SK-N-SH (cell line): ENCODE measurements around the gene INSYN1. TPM values are rescaled to one million over a fixed set of nuclear protein-coding genes. Genes with fewer than 3 reads are reported as not detected.
"Not testable (repeated sequence)": the region's sequence is repeated elsewhere in the genome, so short reads cannot be mapped to it uniquely, and the experiment has no call there.

Experiments used
- CTCF ChIA-PET: fragments of 300-600, 350-600 bp; formaldehyde crosslinking; extraction: SDS; loops from one replicate; lab custom pipeline; 2021; lab: Yijun Ruan, JAX
- POLR2A ChIA-PET: fragments of 350-600 bp; sonication (Branson Sonifier 250); formaldehyde crosslinking; extraction: SDS; loops from one replicate; lab custom pipeline; 2020; ENCODE audit warnings: antibody characterized with exemption, inconsistent platforms; lab: Yijun Ruan, JAX
- DNase-seq: peaks from one replicate; pipeline ENCODE4 v3.0.0; 2012
- H2AFZ ChIP-seq: fragments of 200-600 bp; sonication (generic); 2 replicates; pipeline ENCODE4 v1.8.1; 2016; ENCODE audit warnings: antibody characterized with exemption, mild to moderate bottlenecking, low read depth
- H3F3A ChIP-seq: fragments of 200-600 bp; sonication (generic); replicated peaks from 2 replicates; pipeline ENCODE3; 2016; ENCODE audit warnings: antibody characterized with exemption, mild to moderate bottlenecking; ENCODE audit not compliant: insufficient read depth
- H3K27ac ChIP-seq, 2 experiments: fragments of 200-500 bp in 1 of 2; fragments of 200-600 bp in 1 of 2; sonication (Bioruptor generic) in 1 of 2; sonication (generic), shearing (Covaris generic) in 1 of 2; 2 replicates each; pipeline versions ENCODE4 v1.5.1 to v1.6.1; 2014 to 2016; ENCODE audit warnings: low read depth in 2 of 2, inconsistent platforms in 1 of 2, low read length in 1 of 2, mild to moderate bottlenecking in 1 of 2, mixed read lengths in 1 of 2
- H3K27me3 ChIP-seq: fragments of 200-600 bp; sonication (generic), shearing (Covaris generic); 2 replicates; pipeline ENCODE4 v1.6.1; 2016; ENCODE audit warnings: mixed run types; ENCODE audit not compliant: insufficient read depth
- H3K36me3 ChIP-seq, 2 experiments: fragments of 200-500 bp in 1 of 2; fragments of 200-600 bp in 1 of 2; sonication (Bioruptor generic) in 1 of 2; sonication (generic) in 1 of 2; replicated peaks in 1 of 2; 2 replicates each; pipeline versions ENCODE3 to v1.5.1; 2014 to 2016; ENCODE audit warnings: low read length in 1 of 2, mild to moderate bottlenecking in 1 of 2; ENCODE audit not compliant: insufficient read depth in 2 of 2, control insufficient read depth in 1 of 2
- H3K4me1 ChIP-seq, 2 experiments: fragments of 200-500 bp in 1 of 2; fragments of 200-600 bp in 1 of 2; sonication (Bioruptor generic) in 1 of 2; sonication (generic), shearing (Covaris generic) in 1 of 2; 2 replicates each; pipeline versions ENCODE4 v1.5.1 to v1.6.1; 2014 to 2016; ENCODE audit warnings: low read depth in 1 of 2, low read length in 1 of 2, mixed run types in 1 of 2; ENCODE audit not compliant: insufficient read depth in 2 of 2, control insufficient read depth in 1 of 2
- H3K4me2 ChIP-seq: fragments of 200-600 bp; sonication (generic), shearing (Covaris generic); 2 replicates; pipeline ENCODE4 v1.6.1; 2017; ENCODE audit warnings: mixed run types
- H3K4me3 ChIP-seq, 2 experiments: fragments of 200-500 bp in 1 of 2; fragments of 200-600 bp in 1 of 2; sonication (Bioruptor generic) in 1 of 2; sonication (generic), shearing (Covaris generic) in 1 of 2; 2 replicates each; pipeline versions ENCODE4 v1.5.1 to v1.8.1; 2014 to 2016; ENCODE audit warnings: low read depth in 2 of 2, inconsistent platforms in 1 of 2, low read length in 1 of 2, mild to moderate bottlenecking in 1 of 2, mixed read lengths in 1 of 2, moderate library complexity in 1 of 2
- H3K79me2 ChIP-seq: fragments of 200-600 bp; sonication (generic); 2 replicates; pipeline ENCODE4 v1.8.1; 2017; ENCODE audit warnings: mild to moderate bottlenecking; ENCODE audit not compliant: insufficient read depth
- H3K9ac ChIP-seq: fragments of 200-600 bp; sonication (generic); 2 replicates; pipeline ENCODE4 v1.6.1; 2017; ENCODE audit warnings: mixed run types
- H3K9me2 ChIP-seq: fragments of 200-600 bp; sonication (generic); 2 replicates; pipeline ENCODE4 v1.6.1; 2017; ENCODE audit warnings: mixed run types
- H3K9me3 ChIP-seq: fragments of 200-600 bp; sonication (generic); 2 replicates; pipeline ENCODE4 v1.6.1; 2017; ENCODE audit warnings: mixed run types, mild to moderate bottlenecking, moderate library complexity
- H4K20me1 ChIP-seq: fragments of 200-600 bp; sonication (generic); 2 replicates; pipeline ENCODE4 v1.6.1; 2017; ENCODE audit warnings: mild to moderate bottlenecking, mixed run types; ENCODE audit not compliant: insufficient read depth
- WGBS: methylation state at CpG from one replicate; pipeline ENCODE4 v1.1.6; 2017; ENCODE audit warnings: low lambda C conversion rate; 5-methylcytosine and 5-hydroxymethylcytosine counted together
- polyA plus RNA-seq, 3 experiments: library from polyadenylated mRNA; depleted of rRNA; stranded (reverse); fragments of >200 nt; gene quantifications; 2 replicates each; pipeline ENCODE4 v1.2.3, GENCODE V29; 2012

The INSYN1 gene
- polyA plus RNA-seq, 1 of the 3 experiments (the other 2 are of a cell fraction): 3.7 TPM

DNA sequence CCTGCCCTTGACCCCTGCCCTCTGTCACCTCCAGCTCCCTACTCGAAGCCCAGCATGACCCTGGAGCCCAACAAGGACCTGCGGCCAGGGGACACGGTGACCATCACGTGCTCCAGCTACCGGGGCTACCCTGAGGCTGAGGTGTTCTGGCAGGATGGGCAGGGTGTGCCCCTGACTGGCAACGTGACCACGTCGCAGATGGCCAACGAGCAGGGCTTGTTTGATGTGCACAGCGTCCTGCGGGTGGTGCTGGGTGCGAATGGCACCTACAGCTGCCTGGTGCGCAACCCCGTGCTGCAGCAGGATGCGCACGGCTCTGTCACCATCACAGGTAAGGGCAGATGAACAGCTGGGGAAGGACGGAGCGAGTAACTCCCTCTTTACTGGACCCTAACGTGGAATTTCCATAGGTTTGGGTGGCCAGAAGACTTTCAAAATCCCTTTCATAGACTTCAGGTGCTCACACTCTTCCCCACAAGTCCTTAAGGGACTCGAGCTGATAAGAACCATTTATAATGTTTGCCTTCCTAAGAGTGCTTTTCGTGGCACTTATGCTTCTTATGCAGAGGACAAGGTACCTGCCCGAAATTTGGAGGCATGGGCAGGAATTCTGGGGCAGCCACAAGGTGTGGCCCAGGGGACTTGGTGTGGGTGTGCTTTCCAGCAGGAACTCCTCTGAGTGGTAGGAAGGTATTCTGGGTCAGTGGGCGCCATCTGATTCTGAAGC, 48.8 kb downstream of the INSYN1 start:
- CTCF ChIA-PET: interaction anchor here (0.5 to 15.0 kb wide), 59 partner anchors 9 to 438 kb away, joined by 3 to 418 read pairs (median 5); partner anchors contain the start of genes CD276, NPTN and TBC1D21

DNA sequence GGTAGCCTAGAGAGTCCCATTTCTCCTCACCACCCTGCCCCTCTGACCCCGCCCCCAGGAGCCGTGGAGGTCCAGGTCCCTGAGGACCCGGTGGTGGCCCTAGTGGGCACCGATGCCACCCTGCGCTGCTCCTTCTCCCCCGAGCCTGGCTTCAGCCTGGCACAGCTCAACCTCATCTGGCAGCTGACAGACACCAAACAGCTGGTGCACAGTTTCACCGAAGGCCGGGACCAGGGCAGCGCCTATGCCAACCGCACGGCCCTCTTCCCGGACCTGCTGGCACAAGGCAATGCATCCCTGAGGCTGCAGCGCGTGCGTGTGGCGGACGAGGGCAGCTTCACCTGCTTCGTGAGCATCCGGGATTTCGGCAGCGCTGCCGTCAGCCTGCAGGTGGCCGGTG, 49.5 kb downstream of the INSYN1 start:
- H3K4me2 ChIP-seq, H3K27me3 ChIP-seq, H3K9ac ChIP-seq, DNase-seq, H3F3A ChIP-seq, H2AFZ ChIP-seq, H3K9me2 ChIP-seq, H3K9me3 ChIP-seq, H3K4me1 ChIP-seq, POLR2A ChIA-PET, H3K4me3 ChIP-seq, H3K27ac ChIP-seq: not testable (repeated sequence)
- peaks cover 68% of the 10 kb centered on the region for H4K20me1 ChIP-seq
- CTCF ChIA-PET: interaction anchor here (0.9 to 15.0 kb wide), 15 partner anchors 18 to 464 kb away, joined by 3 to 418 read pairs (median 10); partner anchors contain the start of genes CD276 and NPTN
- WGBS: 97% methylated on average over 15 of the region's 23 CpGs
- peaks cover 23 to 43% of the 10 kb centered on the region in 2 experiments for H3K36me3 ChIP-seq
- peaks cover 40% of the 10 kb centered on the region for H3K79me2 ChIP-seq

More for the DNA sequence above, 48.8 kb downstream of the INSYN1 start:
- WGBS: 89% methylated on average over 12 of the region's 23 CpGs
- H3K4me3 ChIP-seq, H3K4me2 ChIP-seq, POLR2A ChIA-PET, H3K27me3 ChIP-seq, H2AFZ ChIP-seq, H3K4me1 ChIP-seq, H3K9me3 ChIP-seq, H3K9me2 ChIP-seq, H3K27ac ChIP-seq, DNase-seq, H3K9ac ChIP-seq, H3F3A ChIP-seq: not testable (repeated sequence)
- Histone ChIP-seq H3K79me2 (peaks cover 33% of the 10 kb centered on the region), H4K20me1 (peaks cover 61% of the 10 kb centered on the region), H3K36me3 (peaks cover 23 to 47% of the 10 kb centered on the region in 2 experiments)

DNA sequence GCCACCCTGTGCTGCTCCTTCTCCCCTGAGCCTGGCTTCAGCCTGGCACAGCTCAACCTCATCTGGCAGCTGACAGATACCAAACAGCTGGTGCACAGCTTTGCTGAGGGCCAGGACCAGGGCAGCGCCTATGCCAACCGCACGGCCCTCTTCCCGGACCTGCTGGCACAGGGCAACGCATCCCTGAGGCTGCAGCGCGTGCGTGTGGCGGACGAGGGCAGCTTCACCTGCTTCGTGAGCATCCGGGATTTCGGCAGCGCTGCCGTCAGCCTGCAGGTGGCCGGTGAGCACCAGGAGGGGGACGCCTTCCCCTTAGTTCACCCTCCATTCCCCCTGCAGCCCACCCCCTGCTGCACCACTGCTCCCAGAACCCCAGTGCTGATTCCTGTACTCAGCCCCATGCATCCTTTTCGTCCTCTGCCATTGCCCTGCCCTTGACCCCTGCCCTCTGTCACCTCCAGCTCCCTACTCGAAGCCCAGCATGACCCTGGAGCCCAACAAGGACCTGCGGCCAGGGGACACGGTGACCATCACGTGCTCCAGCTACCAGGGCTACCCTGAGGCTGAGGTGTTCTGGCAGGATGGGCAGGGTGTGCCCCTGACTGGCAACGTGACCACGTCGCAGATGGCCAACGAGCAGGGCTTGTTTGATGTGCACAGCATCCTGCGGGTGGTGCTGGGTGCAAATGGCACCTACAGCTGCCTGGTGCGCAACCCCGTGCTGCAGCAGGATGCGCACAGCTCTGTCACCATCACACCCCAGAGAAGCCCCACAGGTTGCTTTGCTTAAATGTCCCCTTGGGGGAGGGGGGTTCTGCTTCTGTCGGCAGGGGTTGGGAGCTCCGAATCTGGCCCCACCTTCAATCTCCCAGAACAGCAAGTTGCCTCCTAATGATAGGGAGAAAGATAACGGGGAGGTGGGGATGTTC, 50.6 kb downstream of the INSYN1 start:
- H3K9me3 ChIP-seq, H3K27ac ChIP-seq, H3K9me2 ChIP-seq, H3K4me1 ChIP-seq, H3K9ac ChIP-seq, POLR2A ChIA-PET, DNase-seq, H3F3A ChIP-seq, H3K4me3 ChIP-seq, H3K4me2 ChIP-seq, H3K27me3 ChIP-seq, H2AFZ ChIP-seq: not testable (repeated sequence)
- Histone ChIP-seq H4K20me1 (peaks cover 70% of the 10 kb centered on the region), H3K79me2 (peaks cover 50% of the 10 kb centered on the region), H3K36me3 (peaks cover 18 to 33% of the 10 kb centered on the region in 2 experiments)
- CTCF ChIA-PET: interaction anchor here (0.9 to 15.0 kb wide), 6 partner anchors 19 to 463 kb away, joined by 3 to 418 read pairs (median 71); partner anchors contain the start of genes CD276 and NPTN
- 95% methylated on average over 16 of the region's 33 CpGs for WGBS
